NCI-H526 treated with DMSO at 0.1 percent for 48 hours (cell line): ENCODE measurements around the gene SORCS2.

Experiments used
- DNase-seq: peaks from one replicate; lab custom pipeline; 2025; lab: John Stamatoyannopoulos, UW

Gene SORCS2

GRCh38 chr4:7529368-7530080 is 337.2 kb downstream of the SORCS2 start:
- no peak for DNase-seq

- DNase-seq, result no peak
Observed at GRCh38 chr4:7530082-7530481, 337.7 kb downstream of the SORCS2 start.

- no peak for DNase-seq
Observed at GRCh38 chr4:7530932-7531639, 338.7 kb downstream of the SORCS2 start.

- no peak for DNase-seq
Observed at GRCh38 chr4:7531640-7531994, 339.3 kb downstream of the SORCS2 start.

GRCh38 chr4:7532043-7532442 is 339.7 kb downstream of the SORCS2 start:
- DNase-seq, result no peak

- DNase-seq, result no peak
Observed at GRCh38 chr4:7533267-7533666, 340.9 kb downstream of the SORCS2 start.

GRCh38 chr4:7535094-7535493 is 342.8 kb downstream of the SORCS2 start:
- no peak for DNase-seq

GRCh38 chr4:7535619-7536018 is 343.3 kb downstream of the SORCS2 start:
- DNase-seq, result no peak

GRCh38 chr4:7536876-7537275 is 344.5 kb downstream of the SORCS2 start:
- no peak for DNase-seq

- no peak for DNase-seq
Observed at GRCh38 chr4:7537853-7538400, 345.6 kb downstream of the SORCS2 start.

- no peak for DNase-seq
Observed at GRCh38 chr4:7538518-7538917, 346.2 kb downstream of the SORCS2 start.

- DNase-seq, result no peak
Observed at GRCh38 chr4:7539186-7539585, 346.8 kb downstream of the SORCS2 start.

GRCh38 chr4:7539659-7540058 is 347.3 kb downstream of the SORCS2 start:
- DNase-seq, result peak; percentile 6

GRCh38 chr4:7540206-7540605 is 347.9 kb downstream of the SORCS2 start:
- no peak for DNase-seq

- no peak for DNase-seq
Observed at GRCh38 chr4:7540654-7541413, 348.5 kb downstream of the SORCS2 start.

- no peak for DNase-seq
Observed at GRCh38 chr4:7541414-7541810, 349.1 kb downstream of the SORCS2 start.

- no peak for DNase-seq
Observed at GRCh38 chr4:7542781-7543180, 350.4 kb downstream of the SORCS2 start.

GRCh38 chr4:7546152-7546808 is 353.9 kb downstream of the SORCS2 start:
- DNase-seq, result no peak

GRCh38 chr4:7546809-7547367 is 354.6 kb downstream of the SORCS2 start:
- no peak for DNase-seq

- no peak for DNase-seq
Observed at GRCh38 chr4:7547368-7548040, 355.2 kb downstream of the SORCS2 start.

- no peak for DNase-seq
Observed at GRCh38 chr4:7549866-7550265, 357.5 kb downstream of the SORCS2 start.
